Measurements from ENCODE around the gene ILDR2.

The ILDR2 gene

GRCh38 chr1:166975361-166976129 lies at the start of gene ILDR2:
Gene ILDR2 (minus strand): TSS chr1:166975540. CDS start chr1:166975268, 272 bp downstream.
- DNase-seq = peak; percentile 66

- DNase-seq = no peak
Measured at GRCh38 chr1:167022384-167022783, 47.0 kb upstream of the ILDR2 start.

DNA sequence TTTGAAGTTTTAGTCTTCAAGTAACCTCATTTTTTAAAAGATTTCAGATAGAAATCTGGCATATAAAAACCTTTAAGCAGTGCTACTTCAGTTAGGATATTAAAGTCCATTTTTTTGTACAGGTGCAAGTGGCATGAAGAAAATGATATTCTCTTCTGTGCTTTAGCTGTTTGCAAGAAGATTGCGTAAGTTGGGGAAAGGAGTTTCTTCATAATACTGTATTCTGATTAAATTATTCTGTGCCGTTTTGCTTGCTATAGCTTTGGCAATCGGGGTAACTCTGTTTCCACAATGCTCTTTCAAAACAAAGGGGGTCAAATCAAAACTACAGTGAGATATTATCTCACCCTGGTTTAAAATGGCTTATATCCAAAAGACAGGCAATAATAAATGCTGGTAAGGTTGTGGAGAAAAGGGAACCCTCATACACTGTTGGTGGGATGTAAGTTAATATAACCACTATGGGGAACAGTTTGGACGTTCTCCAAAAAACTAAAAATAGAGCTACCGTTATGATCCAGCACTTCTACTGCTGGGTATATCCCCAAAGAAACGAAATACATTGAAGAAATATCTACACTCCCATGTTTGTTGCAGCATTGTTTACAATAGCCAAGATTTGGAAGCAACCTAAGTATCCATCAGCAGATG lies 40.9 kb upstream of the ILDR2 start:
- DNase-seq = no peak

DNA sequence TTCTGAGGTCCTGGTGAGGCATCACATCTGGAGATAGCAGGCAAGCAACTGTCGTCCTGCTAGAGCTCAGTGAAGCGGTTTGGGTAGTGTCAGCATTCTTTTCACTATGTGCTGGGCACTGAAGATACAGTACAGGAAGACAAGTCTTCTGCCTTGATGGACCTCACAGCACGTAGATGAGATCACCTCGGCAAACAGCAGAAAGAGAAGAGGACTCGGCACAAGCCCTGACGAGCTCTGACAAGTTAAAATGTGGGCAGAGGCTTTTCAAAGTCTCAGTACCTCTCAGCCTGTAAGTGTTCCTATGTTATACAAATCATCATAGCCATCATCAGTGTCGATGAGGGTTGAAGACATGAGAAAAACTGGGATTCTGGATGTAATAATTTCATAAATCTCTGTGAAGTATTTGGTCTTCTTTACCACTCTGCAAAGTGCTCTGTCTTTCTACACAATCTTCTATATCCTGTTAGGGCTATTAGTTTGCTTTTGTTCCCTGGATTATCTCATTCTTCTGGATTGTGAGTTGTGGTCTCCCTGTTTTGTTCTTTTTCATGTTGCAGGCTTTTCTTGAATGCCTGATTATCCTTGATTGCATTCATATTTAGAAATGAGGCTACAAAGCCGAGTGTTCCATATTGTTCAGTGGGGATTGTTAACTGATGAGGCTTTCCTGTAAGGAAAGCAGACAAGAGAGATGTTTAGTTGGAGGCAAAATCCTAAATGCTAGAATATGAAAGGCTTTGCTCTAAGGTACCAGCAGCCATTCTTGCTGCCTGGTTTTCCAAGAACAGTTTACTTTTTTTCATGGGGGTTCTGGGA lies 38.0 kb upstream of the ILDR2 start:
- no peak for DNase-seq

- no peak for DNase-seq
Measured at GRCh38 chr1:167012570-167012969, 37.2 kb upstream of the ILDR2 start.

- DNase-seq = no peak
Measured at GRCh38 chr1:167011560-167012191, 36.3 kb upstream of the ILDR2 start.

DNA sequence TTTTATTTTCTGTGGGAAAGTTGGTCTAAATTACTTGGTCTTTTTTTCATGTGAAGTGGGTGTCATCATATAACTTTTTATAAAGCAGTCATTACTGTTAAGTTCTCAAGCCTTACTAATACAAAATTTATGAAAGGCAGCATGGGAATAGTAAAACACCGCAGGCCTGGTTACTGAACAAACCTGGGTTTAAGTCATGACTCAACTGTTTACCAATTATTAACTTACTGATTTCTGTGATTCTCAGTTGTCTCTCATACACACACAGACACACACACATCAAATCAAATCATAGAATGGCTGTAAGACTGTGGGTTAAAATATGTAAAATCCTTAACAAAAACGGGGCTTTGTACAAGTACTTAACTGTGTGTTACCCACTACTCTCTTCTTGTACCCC lies 28.4 kb upstream of the ILDR2 start:
- DNase-seq = no peak

- no peak for DNase-seq
Measured at GRCh38 chr1:167002354-167002753, 27.0 kb upstream of the ILDR2 start.

GRCh38 chr1:167000546-167000945 lies 25.2 kb upstream of the ILDR2 start:
- DNase-seq = no peak

- DNase-seq = no peak
Measured at GRCh38 chr1:166999500-167000055, 24.2 kb upstream of the ILDR2 start.

DNA sequence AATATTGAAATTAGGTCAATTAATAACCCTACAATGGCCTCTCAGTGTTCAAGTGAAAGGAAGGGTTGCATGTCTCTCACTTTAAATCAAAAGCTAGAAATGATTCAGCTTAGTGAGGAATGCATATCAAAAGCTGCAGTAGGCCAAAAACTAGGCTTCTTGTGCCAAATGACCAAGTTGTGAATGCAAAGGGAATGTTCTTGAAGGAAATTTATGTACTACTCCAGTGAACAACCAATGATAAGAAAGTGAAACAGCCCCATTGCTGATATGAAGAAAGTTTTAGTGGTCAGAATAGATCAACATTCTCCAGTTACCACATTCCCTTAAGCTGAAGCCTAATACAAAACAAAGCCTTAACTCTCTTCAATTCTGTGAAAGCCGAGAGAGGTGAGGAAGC lies 23.7 kb upstream of the ILDR2 start:
- DNase-seq = no peak

DNA sequence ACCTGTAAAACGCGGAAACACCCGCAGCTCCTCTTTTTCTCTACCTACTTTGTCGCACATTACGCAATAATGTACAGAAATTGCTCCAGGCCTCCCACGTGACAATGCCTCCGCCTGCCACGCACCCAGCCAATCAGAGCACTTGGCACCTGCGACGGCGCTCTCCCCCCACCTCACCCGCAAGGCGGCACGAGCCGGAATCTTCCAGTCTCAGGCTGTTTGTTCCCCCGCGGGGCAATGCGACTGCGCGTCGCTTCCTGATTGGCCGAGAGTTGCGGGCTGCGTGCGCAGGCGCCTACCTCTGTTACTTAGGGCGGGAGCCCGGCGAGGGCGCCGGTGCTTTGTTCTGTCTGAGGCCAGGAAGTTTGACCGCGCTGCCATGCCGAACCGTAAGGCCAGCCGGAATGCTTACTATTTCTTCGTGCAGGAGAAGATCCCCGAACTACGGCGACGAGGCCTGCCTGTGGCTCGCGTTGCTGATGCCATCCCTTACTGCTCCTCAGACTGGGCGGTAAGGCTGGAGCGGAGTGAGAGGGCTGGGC lies 13.7 kb upstream of the ILDR2 start, which contains the start of gene MAEL:
MAEL (plus strand) TSS at position 307 of the 542 bp plus-strand sequence; CDS start at position 380, 73 bp downstream.
- no peak for DNase-seq

DNA sequence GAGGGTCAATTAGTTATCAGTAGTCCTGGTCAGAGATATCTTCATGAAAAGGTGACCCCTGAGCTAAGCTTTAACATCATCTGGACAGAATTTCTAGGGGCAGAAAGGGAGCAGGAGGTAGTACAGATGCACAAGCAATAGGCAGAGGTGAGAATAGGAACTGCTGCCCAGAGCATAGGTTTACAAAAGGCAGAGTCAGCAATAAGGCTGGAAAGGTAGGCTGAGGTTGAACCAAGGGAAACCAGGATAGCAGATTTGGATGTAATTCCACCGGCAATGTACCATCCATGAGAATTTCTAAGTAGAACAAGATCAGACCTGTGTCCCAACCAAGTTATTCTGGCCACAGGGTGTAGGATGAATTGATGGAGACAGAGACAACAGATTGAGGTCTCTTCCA lies 6.2 kb upstream of the ILDR2 start:
- no peak for DNase-seq

DNA sequence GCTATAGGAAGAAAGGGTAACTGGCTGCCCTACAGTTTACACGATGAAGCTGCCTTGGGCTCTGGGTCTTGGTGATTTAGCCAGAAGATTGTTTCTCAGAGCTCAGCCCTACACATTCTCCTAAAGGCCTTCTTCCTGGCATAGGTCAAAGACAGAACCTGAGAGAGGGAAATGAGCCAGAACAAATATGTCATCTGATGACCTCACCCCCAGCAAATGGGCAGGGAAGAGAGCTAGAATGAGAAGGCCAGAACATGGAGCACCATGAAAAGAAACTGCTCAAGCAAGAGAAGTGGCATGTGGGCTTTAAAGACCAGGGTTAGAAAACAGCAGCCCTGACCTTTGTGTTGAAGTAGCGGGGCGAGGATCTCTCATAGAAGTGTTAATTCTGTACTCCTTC lies 5.5 kb upstream of the ILDR2 start:
- no peak for DNase-seq

GRCh38 chr1:166980383-166980782 lies 5.0 kb upstream of the ILDR2 start:
- no peak for DNase-seq

- no peak for DNase-seq
Measured at GRCh38 chr1:166978821-166979220, 3.5 kb upstream of the ILDR2 start.

- no peak for DNase-seq
Measured at GRCh38 chr1:166977951-166978350, 2.6 kb upstream of the ILDR2 start.

- peak; percentile 60 for DNase-seq
Measured at GRCh38 chr1:166974647-166975345, 544 bp downstream of the ILDR2 start.

GRCh38 chr1:166972826-166973225 lies 2.5 kb downstream of the ILDR2 start:
- no peak for DNase-seq

DNA sequence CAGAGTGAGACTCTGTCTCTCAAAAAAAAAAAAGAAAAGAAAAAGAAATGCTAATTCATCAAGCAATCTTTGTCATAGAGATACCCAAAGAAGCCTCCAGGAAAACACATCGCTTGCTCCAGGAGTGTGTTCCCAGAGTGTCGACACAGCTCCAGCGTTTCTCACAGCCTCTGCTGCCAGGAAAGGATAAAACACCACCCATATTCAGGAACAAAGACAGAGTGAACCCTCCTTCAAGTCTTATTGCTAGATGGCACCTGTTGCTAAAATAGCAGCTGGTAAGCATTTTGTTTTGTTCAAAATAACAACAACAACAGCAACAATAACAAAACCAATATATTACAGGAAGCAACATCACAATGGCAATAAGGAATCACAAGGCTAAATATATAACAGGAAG lies 3.1 kb downstream of the ILDR2 start:
- no peak for DNase-seq

DNA sequence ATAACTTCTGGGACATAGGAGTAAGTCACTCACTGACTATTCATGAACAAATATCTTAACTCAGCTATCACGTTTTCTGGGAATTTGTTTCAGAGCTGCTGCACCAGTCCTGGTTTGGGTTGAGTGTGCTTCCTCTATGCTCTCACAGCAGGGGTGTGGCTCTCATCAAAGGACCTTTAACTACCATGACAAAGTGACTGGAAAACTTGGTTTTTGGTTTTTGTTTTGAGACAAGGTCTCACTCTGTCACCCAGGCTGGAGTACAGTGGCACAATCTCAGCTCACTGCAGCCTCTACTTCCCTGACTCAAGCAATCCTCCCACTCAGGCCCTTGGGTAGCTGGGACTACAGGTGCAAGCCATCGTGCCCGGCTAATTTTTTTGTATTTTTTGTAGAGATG lies 4.1 kb downstream of the ILDR2 start:
- no peak for DNase-seq
